GM23338 (cell line): ENCODE measurements around the gene TSPAN32. TPM values are rescaled to one million over a fixed set of nuclear protein-coding genes. Genes with fewer than 3 reads are reported as not detected.

Experiments
- ATAC-seq: fragments of 200-7000 bp; cut with Tn5 transposase; 3 replicates; pipeline ENCODE4 v1.9.1; 2020
- DNase-seq: peaks from one replicate; pipeline ENCODE4 v3.0.0-alpha.2; 2015; ENCODE audit warnings: low spot score
- H2AFZ ChIP-seq: fragments of 200-600 bp; sonication (generic); 2 replicates; pipeline ENCODE4 v1.8.0; 2016; ENCODE audit warnings: antibody characterized with exemption, mild to moderate bottlenecking, moderate library complexity
- H3F3A ChIP-seq: fragments of 200-600 bp; sonication (generic); replicated peaks from 2 replicates; pipeline ENCODE4 v1.8.0; 2017; ENCODE audit warnings: antibody characterized with exemption, mixed run types, low read depth
- H3K27ac ChIP-seq: fragments of 200-600 bp; sonication (generic); 2 replicates; pipeline ENCODE4 v1.6.1; 2016; ENCODE audit warnings: low read depth
- H3K27me3 ChIP-seq: fragments of 200-600 bp; sonication (generic); 2 replicates; pipeline ENCODE4 v1.8.0; 2016; ENCODE audit warnings: mild to moderate bottlenecking, mixed run types, moderate library complexity; ENCODE audit not compliant: insufficient read depth
- H3K36me3 ChIP-seq: fragments of 200-600 bp; sonication (generic); 2 replicates; pipeline ENCODE4 v1.8.0; 2016; ENCODE audit warnings: mild to moderate bottlenecking; ENCODE audit not compliant: insufficient read depth
- H3K4me1 ChIP-seq: fragments of 200-600 bp; sonication (generic); 2 replicates; pipeline ENCODE4 v1.8.0; 2016; ENCODE audit warnings: mild to moderate bottlenecking, moderate library complexity; ENCODE audit not compliant: insufficient read depth
- H3K4me2 ChIP-seq: fragments of 200-600 bp; sonication (generic); 2 replicates; pipeline ENCODE4 v1.7.1; 2017; ENCODE audit warnings: mixed run types
- H3K4me3 ChIP-seq: fragments of 200-600 bp; sonication (generic); 2 replicates; pipeline ENCODE4 v1.6.1; 2016; ENCODE audit warnings: mixed run types
- H3K79me2 ChIP-seq: fragments of 200-600 bp; sonication (generic); replicated peaks from 2 replicates; pipeline ENCODE4 v1.8.0; 2017; ENCODE audit warnings: mild to moderate bottlenecking; ENCODE audit not compliant: insufficient read depth
- H3K9me2 ChIP-seq: fragments of 200-600 bp; sonication (generic); 2 replicates; pipeline ENCODE4 v1.8.0; 2017; ENCODE audit not compliant: insufficient read depth
- H4K20me1 ChIP-seq: fragments of 200-600 bp; sonication (generic); replicated peaks from 2 replicates; pipeline ENCODE4 v1.8.0; 2017; ENCODE audit warnings: mild to moderate bottlenecking; ENCODE audit not compliant: insufficient read depth
- H3K27ac Mint-ChIP-seq: 2 replicates; pipeline ENCODE4 v1.8.0; 2020; ENCODE audit warnings: inconsistent platforms, mild to moderate bottlenecking, moderate library complexity, mixed read lengths
- H3K27me3 Mint-ChIP-seq: 3 replicates; pipeline ENCODE4 v1.8.0; 2022; ENCODE audit warnings: low read depth, mild to moderate bottlenecking, moderate library complexity, mixed read lengths, inconsistent platforms; ENCODE audit not compliant: insufficient read depth, poor library complexity
- H3K36me3 Mint-ChIP-seq: 3 replicates; pipeline ENCODE4 v1.8.0; 2021; ENCODE audit warnings: low read depth, mild to moderate bottlenecking, inconsistent platforms, moderate library complexity, mixed read lengths
- H3K4me1 Mint-ChIP-seq: 3 replicates; pipeline ENCODE4 v1.8.0; 2020; ENCODE audit warnings: mild to moderate bottlenecking, inconsistent platforms, mixed read lengths
- H3K4me3 Mint-ChIP-seq: 3 replicates; pipeline ENCODE4 v1.8.0; 2021; ENCODE audit warnings: moderate library complexity, mild to moderate bottlenecking, inconsistent platforms, mixed read lengths
- H3K9me3 Mint-ChIP-seq: 3 replicates; pipeline ENCODE4 v1.8.0; 2020; ENCODE audit warnings: moderate library complexity, mild to moderate bottlenecking, inconsistent platforms, mixed read lengths
- CREB1 ChIP-seq: fragments of 250-450 bp; sonication (Bioruptor Pico); IDR thresholded peaks from 2 replicates; pipeline ENCODE4 v1.5.0; 2020; ENCODE audit warnings: low read depth, mild to moderate bottlenecking, moderate library complexity
- EZH2 ChIP-seq: fragments of 200-600 bp; sonication (generic); IDR thresholded peaks from one replicate; pipeline ENCODE4 v1.8.0; 2017; ENCODE audit warnings: antibody characterized with exemption, mild to moderate bottlenecking, low read depth; ENCODE audit not compliant: unreplicated experiment
- EZH2phosphoT487 ChIP-seq: fragments of 200-600 bp; sonication (generic); IDR thresholded peaks from one replicate; pipeline ENCODE4 v1.8.1; 2018; ENCODE audit warnings: antibody characterized with exemption; ENCODE audit not compliant: unreplicated experiment
- NANOG ChIP-seq: IDR thresholded peaks from 2 replicates; pipeline ENCODE4 v1.6.1; 2016; ENCODE audit warnings: antibody characterized with exemption, borderline replicate concordance
- POLR2AphosphoS5 ChIP-seq: IDR thresholded peaks from 2 replicates; pipeline ENCODE4 v1.6.1; 2016; ENCODE audit warnings: antibody characterized with exemption, low read depth
- STAT1 ChIP-seq: IDR thresholded peaks from one replicate; pipeline ENCODE4 v1.6.1; 2016; ENCODE audit warnings: antibody characterized with exemption; ENCODE audit not compliant: unreplicated experiment
- ZNF331 ChIP-seq: fragments of 250-450 bp; sonication (Bioruptor Pico); IDR thresholded peaks from 2 replicates; pipeline ENCODE4 v1.5.0; 2020; ENCODE audit warnings: low read depth, mild to moderate bottlenecking, moderate library complexity
- polyA plus RNA-seq: library from polyadenylated mRNA; unstranded; fragments of >200 nt; fragmentation: Nextera tagmentation; extraction: Ambion mirVana; gene quantifications from 2 replicates; pipeline ENCODE4 v1.2.1, GENCODE V29; 2016
- total RNA-seq: library from RNA; depleted of rRNA; stranded (reverse); fragments of >200 nt; shearing (Covaris generic); gene quantifications from 2 replicates; pipeline ENCODE4 v1.2.3, GENCODE V29; 2014
- TF ChIP-seq, protein P1 (sequence below), 2 experiments: fragments of 200-600 bp in 1 of 2; sonication (generic) in 1 of 2; conservative IDR thresholded peaks; 2 replicates each; pipeline versions ENCODE4 v1.5.1 to v1.6.1; 2016 to 2017; ENCODE audit warnings: antibody characterized with exemption in 2 of 2, low read depth in 2 of 2, mild to moderate bottlenecking in 2 of 2, moderate library complexity in 1 of 2
- TF ChIP-seq, protein P2 (sequence below): IDR thresholded peaks from 2 replicates; pipeline ENCODE4 v1.6.1; 2016; ENCODE audit warnings: antibody characterized with exemption

The TSPAN32 gene
- total and polyA plus RNA-seq, 2 experiments from 2014 or later, result not detected

DNA sequence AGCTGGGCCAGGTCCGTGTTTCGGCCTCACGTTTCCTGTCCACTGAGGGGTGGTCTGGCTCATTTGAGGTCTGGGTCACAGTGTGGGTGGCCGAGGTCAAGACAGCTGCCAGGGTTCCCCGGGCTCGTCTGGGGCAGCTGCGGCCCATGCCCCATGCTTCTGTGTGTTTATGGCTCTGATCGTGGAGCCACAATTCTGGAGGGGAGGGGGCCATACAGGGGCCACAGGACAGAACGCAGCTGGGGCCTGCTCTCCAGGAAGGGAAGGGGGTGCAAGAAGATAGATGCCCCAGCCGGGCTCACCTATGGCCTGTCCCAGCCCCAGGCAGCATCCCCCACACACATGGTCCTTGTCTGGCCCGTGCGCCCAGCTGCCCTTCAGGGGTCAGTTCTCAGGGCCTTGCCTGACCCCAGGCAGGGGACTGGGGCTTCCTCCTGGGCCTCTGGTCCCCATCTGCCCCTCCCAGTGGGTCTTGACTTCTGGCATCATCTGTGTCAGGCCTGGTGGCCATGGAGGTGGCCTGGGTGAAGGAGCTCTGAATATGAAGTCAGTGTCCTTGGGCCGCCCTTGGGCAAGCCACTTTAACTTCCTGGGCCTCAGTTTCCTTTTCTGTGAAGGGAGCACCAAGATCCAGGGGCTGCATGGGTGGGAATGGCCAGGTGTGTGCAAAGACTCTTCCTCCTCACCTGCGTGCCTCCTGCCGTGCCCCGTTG, 8.4 kb downstream of the TSPAN32 start:
- H3K27me3 Mint-ChIP-seq, result peaks cover 10% of the 10 kb centered on the region
- H4K20me1 ChIP-seq, result no peaks in the 10 kb centered on the region
- H3K79me2 ChIP-seq, result no peaks in the 10 kb centered on the region
- ATAC-seq (no peak), DNase-seq (no peak)
- H3K36me3 Mint-ChIP-seq, result no peaks in the 10 kb centered on the region
- H3K9me3 Mint-ChIP-seq, result no peaks in the 10 kb centered on the region
- H2AFZ ChIP-seq, result no peak overlapping the region
- TF ChIP-seq STAT1 (no peak), CREB1 (no peak), EZH2phosphoT487 (no peak), ZNF331 (CRISPR knock-in tag) (no peak), NANOG (no peak), POLR2AphosphoS5 (no peak), EZH2 (no peak)
- TF ChIP-seq, protein P1, sequence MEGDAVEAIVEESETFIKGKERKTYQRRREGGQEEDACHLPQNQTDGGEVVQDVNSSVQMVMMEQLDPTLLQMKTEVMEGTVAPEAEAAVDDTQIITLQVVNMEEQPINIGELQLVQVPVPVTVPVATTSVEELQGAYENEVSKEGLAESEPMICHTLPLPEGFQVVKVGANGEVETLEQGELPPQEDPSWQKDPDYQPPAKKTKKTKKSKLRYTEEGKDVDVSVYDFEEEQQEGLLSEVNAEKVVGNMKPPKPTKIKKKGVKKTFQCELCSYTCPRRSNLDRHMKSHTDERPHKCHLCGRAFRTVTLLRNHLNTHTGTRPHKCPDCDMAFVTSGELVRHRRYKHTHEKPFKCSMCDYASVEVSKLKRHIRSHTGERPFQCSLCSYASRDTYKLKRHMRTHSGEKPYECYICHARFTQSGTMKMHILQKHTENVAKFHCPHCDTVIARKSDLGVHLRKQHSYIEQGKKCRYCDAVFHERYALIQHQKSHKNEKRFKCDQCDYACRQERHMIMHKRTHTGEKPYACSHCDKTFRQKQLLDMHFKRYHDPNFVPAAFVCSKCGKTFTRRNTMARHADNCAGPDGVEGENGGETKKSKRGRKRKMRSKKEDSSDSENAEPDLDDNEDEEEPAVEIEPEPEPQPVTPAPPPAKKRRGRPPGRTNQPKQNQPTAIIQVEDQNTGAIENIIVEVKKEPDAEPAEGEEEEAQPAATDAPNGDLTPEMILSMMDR (conservative IDR thresholded peaks at IDR 0.05; ENCODE audit: low read depth in 2 of 2), result no peak
- TF ChIP-seq, protein P2, sequence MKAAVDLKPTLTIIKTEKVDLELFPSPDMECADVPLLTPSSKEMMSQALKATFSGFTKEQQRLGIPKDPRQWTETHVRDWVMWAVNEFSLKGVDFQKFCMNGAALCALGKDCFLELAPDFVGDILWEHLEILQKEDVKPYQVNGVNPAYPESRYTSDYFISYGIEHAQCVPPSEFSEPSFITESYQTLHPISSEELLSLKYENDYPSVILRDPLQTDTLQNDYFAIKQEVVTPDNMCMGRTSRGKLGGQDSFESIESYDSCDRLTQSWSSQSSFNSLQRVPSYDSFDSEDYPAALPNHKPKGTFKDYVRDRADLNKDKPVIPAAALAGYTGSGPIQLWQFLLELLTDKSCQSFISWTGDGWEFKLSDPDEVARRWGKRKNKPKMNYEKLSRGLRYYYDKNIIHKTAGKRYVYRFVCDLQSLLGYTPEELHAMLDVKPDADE, result no peak
- peaks cover 7% of the 10 kb centered on the region for H3K4me1 Mint-ChIP-seq
- H3K4me3 ChIP-seq, result no peak overlapping the region
- no peaks in the 10 kb centered on the region for H3F3A ChIP-seq
- H3K9me2 ChIP-seq, result no peaks in the 10 kb centered on the region
- no peak overlapping the region for H3K4me2 ChIP-seq
- H3K36me3 ChIP-seq, result no peaks in the 10 kb centered on the region
- H3K4me1 ChIP-seq, result no peaks in the 10 kb centered on the region
- H3K4me3 Mint-ChIP-seq, result no peak overlapping the region
- no peak overlapping the region for H3K27ac ChIP-seq
- H3K27me3 ChIP-seq, result no peaks in the 10 kb centered on the region
- no peak overlapping the region for H3K27ac Mint-ChIP-seq

DNA sequence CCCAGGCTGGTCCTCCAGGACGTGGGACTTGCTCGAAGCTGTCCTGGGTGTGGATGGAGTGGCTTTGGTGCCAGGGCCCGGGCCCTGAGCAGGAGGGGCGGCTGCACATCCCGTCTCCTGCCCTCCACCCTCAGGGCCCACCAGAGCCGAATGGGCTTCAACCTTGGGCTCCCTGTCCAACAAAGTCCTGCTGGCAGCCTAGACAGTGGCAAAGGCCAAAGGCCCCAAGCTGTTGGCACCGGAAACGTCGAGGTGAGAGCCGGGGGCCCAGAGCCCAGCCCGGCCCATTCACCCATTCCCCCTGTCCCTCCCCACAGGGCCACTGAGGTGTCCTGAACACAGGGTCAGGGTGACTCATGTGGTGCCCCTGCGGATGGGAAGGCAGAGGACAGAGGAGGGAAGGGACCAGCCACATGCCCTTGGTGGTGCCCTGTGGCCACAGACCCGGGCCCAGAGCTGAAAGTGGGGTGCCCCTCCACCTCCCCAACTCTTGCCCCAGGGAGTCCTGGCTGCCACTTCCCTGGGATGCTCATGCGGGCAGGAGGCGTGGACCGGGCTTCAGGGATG, 9.1 kb downstream of the TSPAN32 start:
- no peak overlapping the region for H2AFZ ChIP-seq
- no peaks in the 10 kb centered on the region for H3K36me3 ChIP-seq
- no peaks in the 10 kb centered on the region for H4K20me1 ChIP-seq
- no peaks in the 10 kb centered on the region for H3K79me2 ChIP-seq
- no peaks in the 10 kb centered on the region for H3K9me2 ChIP-seq
- no peak overlapping the region for H3K27ac ChIP-seq
- H3K4me3 Mint-ChIP-seq, result no peak overlapping the region
- H3K4me1 ChIP-seq, result no peaks in the 10 kb centered on the region
- peaks cover 6% of the 10 kb centered on the region for H3K4me1 Mint-ChIP-seq
- peaks cover 10% of the 10 kb centered on the region for H3K27me3 Mint-ChIP-seq
- no peak overlapping the region for H3K27ac Mint-ChIP-seq
- no peak overlapping the region for H3K4me2 ChIP-seq
- H3K9me3 Mint-ChIP-seq, result no peaks in the 10 kb centered on the region
- no peaks in the 10 kb centered on the region for H3F3A ChIP-seq
- TF ChIP-seq POLR2AphosphoS5 (no peak), EZH2 (no peak)
- TF ChIP-seq, protein P2, result no peak
- no peaks in the 10 kb centered on the region for H3K36me3 Mint-ChIP-seq
- ATAC-seq (no peak), DNase-seq (no peak)
- H3K4me3 ChIP-seq, result no peak overlapping the region
- no peaks in the 10 kb centered on the region for H3K27me3 ChIP-seq
